Measurements from ENCODE around the gene PDSS2. TPM values are rescaled to one million over a fixed set of nuclear protein-coding genes. Genes with fewer than 3 reads are reported as not detected.

PDSS2 gene
- total RNA-seq, 1 donor from 2014 or later = 19.7 TPM

DNA sequence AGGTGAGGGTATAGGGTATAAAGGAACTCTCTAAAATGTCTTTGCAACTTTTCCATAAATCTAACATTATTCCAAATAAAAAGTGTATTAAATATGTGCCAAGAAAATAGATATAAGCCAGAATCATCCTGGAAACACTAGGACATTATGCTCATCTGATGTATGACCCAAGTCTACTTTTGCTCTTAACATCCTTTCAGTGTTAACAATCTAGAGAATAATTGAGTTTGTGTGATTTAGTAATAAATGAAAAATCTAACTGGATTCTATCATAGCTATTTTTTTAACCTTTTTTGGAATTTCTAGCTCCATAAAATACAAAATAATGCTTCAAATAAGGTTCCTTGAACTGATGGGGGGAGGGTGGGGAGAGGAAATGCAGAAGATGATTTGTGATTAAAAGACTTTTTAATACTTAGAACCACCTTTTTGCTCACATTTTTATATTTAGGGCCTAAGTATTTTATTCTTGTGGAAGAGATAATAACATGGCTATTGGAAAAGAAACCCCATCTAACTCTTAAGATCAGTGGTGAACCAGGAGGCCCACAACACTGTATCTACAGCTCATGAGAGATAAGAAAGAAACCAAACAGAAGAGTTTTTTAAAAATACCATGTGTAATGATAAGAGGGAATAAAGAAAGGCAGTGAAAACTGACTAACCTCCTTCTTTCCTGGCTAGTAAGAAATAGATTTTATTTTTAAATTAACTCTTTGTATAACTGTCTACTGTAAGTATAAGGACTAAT lies 68.5 kb downstream of the PDSS2 start:
- peaks cover 29% of the 10 kb centered on the region for H3K9me3 ChIP-seq (replicated peaks)
- no peak for DNase-seq
- peaks cover 17% of the 10 kb centered on the region for H3K36me3 ChIP-seq
- H3K4me3 ChIP-seq = no peak overlapping the region
- H3K27ac ChIP-seq (replicated peaks) = no peak overlapping the region
- H3K27me3 ChIP-seq (ENCODE audit: low read depth) = no peaks in the 10 kb centered on the region
- intact Hi-C loops (cut with micrococcal nuclease) = no loop called here
- H3K4me1 ChIP-seq = no peaks in the 10 kb centered on the region
- TF ChIP-seq, protein P1, sequence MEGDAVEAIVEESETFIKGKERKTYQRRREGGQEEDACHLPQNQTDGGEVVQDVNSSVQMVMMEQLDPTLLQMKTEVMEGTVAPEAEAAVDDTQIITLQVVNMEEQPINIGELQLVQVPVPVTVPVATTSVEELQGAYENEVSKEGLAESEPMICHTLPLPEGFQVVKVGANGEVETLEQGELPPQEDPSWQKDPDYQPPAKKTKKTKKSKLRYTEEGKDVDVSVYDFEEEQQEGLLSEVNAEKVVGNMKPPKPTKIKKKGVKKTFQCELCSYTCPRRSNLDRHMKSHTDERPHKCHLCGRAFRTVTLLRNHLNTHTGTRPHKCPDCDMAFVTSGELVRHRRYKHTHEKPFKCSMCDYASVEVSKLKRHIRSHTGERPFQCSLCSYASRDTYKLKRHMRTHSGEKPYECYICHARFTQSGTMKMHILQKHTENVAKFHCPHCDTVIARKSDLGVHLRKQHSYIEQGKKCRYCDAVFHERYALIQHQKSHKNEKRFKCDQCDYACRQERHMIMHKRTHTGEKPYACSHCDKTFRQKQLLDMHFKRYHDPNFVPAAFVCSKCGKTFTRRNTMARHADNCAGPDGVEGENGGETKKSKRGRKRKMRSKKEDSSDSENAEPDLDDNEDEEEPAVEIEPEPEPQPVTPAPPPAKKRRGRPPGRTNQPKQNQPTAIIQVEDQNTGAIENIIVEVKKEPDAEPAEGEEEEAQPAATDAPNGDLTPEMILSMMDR (IDR thresholded peaks at IDR 0.05; ENCODE audit: borderline replicate concordance) = no peak

DNA sequence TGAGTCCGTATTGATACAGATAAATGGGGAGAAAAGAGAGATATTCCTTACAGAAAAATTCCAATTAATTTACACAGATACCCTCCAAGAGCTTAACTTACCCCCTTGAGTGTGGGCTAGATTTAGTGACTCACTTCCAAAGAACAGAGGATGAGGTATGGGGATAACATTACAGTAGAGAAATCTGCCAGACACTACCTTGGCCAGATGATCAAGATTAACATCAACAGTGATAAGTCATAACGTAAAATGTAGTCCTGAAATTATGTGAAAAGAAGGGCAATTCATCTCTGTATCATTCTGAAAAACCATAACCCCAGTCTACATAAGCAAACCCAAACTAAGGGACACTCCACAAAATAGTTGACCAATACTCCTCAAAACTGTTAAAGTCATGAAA lies 69.3 kb downstream of the PDSS2 start:
- intact Hi-C loops (cut with micrococcal nuclease) = no loop called here
- DNase-seq = no peak
- peaks cover 25% of the 10 kb centered on the region for H3K9me3 ChIP-seq (replicated peaks)
- H3K4me1 ChIP-seq = no peaks in the 10 kb centered on the region
- peaks cover 17% of the 10 kb centered on the region for H3K36me3 ChIP-seq
- no peak overlapping the region for H3K4me3 ChIP-seq
- TF ChIP-seq, protein P1 (IDR thresholded peaks at IDR 0.05; ENCODE audit: borderline replicate concordance) = no peak
- no peaks in the 10 kb centered on the region for H3K27me3 ChIP-seq (ENCODE audit: low read depth)
- H3K27ac ChIP-seq (replicated peaks) = no peak overlapping the region

DNA sequence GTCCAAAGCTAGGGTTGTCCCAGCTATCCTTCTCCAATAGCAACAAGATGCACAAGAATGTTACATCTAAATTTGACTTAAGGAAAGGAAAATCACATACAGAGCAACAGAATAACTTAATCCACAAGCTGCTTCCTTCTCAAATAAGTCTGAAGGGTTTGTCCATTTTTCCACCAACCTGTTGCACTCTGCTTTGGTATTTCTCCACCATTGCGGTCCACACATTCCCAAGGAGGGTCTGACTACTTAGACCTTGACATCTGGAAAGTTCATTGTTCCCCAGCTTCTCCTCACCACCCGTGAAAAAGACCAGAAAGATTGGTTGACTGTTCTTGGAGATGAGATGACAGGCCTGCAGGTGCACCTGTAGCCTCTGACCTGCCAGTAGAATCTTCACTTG lies 72.5 kb downstream of the PDSS2 start:
- DNase-seq = no peak
- no peaks in the 10 kb centered on the region for H3K27me3 ChIP-seq (ENCODE audit: low read depth)
- H3K27ac ChIP-seq (replicated peaks) = no peak overlapping the region
- H3K4me3 ChIP-seq = no peak overlapping the region
- TF ChIP-seq, protein P1 (IDR thresholded peaks at IDR 0.05; ENCODE audit: borderline replicate concordance) = no peak
- H3K9me3 ChIP-seq (replicated peaks) = no peaks in the 10 kb centered on the region
- H3K36me3 ChIP-seq = no peaks in the 10 kb centered on the region
- no peaks in the 10 kb centered on the region for H3K4me1 ChIP-seq
- intact Hi-C loops (cut with micrococcal nuclease) = no loop called here

DNA sequence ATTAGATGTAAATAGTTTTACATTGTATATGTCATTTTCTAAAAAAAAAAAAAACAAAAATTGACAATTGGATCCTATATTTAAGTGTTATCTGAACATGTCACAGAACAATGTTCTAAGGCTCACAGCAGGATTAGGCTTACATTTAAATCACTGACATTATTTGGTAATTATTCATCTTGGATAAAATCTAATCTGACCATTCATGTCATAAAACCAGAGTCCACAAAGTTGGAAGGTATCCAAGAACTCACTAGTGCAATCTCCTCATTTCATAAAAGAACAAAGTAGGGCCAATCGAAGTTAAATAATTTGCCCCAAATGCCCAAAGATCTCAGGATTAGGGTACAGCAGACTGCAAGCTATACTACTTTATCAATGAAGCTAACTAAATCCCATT lies 73.0 kb downstream of the PDSS2 start:
- no peak overlapping the region for H3K27ac ChIP-seq (replicated peaks)
- intact Hi-C loops (cut with micrococcal nuclease) = no loop called here
- H3K4me1 ChIP-seq = no peaks in the 10 kb centered on the region
- H3K36me3 ChIP-seq = no peaks in the 10 kb centered on the region
- H3K9me3 ChIP-seq (replicated peaks) = no peaks in the 10 kb centered on the region
- no peak overlapping the region for H3K4me3 ChIP-seq
- TF ChIP-seq, protein P1 (IDR thresholded peaks at IDR 0.05; ENCODE audit: borderline replicate concordance) = no peak
- H3K27me3 ChIP-seq (ENCODE audit: low read depth) = no peaks in the 10 kb centered on the region
- DNase-seq = no peak

DNA sequence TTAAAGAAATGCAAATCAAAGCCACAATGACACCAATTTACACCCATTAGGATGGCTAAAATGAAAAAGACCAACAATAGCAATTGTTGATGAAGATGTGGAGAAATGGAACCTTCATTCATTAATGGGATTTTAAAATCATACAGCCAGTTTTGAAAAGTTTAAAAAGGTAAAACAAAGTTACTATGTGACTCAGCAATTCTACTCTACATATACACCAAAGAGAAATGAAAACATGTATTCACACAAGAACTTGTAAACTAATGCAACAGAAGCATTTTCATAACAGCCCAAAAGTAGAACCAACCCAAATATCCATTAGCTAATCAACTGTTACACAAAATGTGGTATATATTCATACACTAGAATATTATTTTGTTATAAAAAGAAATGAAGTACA lies 75.7 kb downstream of the PDSS2 start:
- H3K27me3 ChIP-seq (ENCODE audit: low read depth) = no peaks in the 10 kb centered on the region
- no peaks in the 10 kb centered on the region for H3K4me1 ChIP-seq
- H3K27ac ChIP-seq (replicated peaks) = no peak overlapping the region
- intact Hi-C loops (cut with micrococcal nuclease) = no loop called here
- H3K4me3 ChIP-seq = no peak overlapping the region
- TF ChIP-seq, protein P1 (IDR thresholded peaks at IDR 0.05; ENCODE audit: borderline replicate concordance) = no peak
- peaks cover 8% of the 10 kb centered on the region for H3K9me3 ChIP-seq (replicated peaks)
- H3K36me3 ChIP-seq = no peaks in the 10 kb centered on the region
- no peak for DNase-seq
